DOHH2 (cell line): Measurements from ENCODE around the gene ZNF100.

Experiments
- EZH2phosphoT487 ChIP-seq: fragments of 200-600 bp; sonication (generic); IDR thresholded peaks from 2 replicates; pipeline ENCODE4 v1.6.1; 2017; ENCODE audit warnings: borderline replicate concordance, mild to moderate bottlenecking, antibody characterized with exemption, low read length, moderate library complexity, mixed read lengths
- TF ChIP-seq, protein P1 (sequence below): fragments of 200-600 bp; sonication (generic); IDR thresholded peaks from one replicate; pipeline ENCODE4 v1.5.1; 2014; ENCODE audit warnings: antibody characterized with exemption, mild to moderate bottlenecking, low read depth, low read length; ENCODE audit not compliant: poor library complexity, severe bottlenecking

DNA sequence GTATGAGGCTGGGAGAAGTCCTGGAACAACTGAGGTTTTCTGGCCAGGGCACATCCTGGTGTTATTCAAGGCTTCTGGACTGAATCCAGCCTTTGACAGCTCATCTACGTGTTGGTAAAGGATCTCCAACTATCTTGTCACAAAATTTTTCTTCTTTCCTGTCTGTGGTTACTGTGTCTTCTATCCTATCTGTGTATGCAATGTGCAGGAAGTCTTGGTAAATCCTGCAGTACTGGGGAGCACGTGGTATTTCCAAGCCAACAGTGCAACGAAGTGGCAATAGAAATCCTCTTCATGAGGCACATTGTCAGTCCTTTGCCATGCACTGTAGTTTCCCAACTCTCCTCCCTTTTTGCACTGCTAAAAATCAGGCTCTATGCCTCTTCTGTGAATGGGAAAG is 86.7 kb downstream of the ZNF100 start:
- TF ChIP-seq, protein P1, sequence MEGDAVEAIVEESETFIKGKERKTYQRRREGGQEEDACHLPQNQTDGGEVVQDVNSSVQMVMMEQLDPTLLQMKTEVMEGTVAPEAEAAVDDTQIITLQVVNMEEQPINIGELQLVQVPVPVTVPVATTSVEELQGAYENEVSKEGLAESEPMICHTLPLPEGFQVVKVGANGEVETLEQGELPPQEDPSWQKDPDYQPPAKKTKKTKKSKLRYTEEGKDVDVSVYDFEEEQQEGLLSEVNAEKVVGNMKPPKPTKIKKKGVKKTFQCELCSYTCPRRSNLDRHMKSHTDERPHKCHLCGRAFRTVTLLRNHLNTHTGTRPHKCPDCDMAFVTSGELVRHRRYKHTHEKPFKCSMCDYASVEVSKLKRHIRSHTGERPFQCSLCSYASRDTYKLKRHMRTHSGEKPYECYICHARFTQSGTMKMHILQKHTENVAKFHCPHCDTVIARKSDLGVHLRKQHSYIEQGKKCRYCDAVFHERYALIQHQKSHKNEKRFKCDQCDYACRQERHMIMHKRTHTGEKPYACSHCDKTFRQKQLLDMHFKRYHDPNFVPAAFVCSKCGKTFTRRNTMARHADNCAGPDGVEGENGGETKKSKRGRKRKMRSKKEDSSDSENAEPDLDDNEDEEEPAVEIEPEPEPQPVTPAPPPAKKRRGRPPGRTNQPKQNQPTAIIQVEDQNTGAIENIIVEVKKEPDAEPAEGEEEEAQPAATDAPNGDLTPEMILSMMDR, result no peak
- no peak for TF ChIP-seq EZH2phosphoT487
